Osteoblast (primary cell): Measurements from ENCODE around the gene ZNF749. TPM values are rescaled to one million over a fixed set of nuclear protein-coding genes. Genes with fewer than 3 reads are reported as not detected.

Experiments used
- DNase-seq: peaks from one replicate; pipeline ENCODE4 v3.0.0; 2011; ENCODE audit warnings: low spot score, mixed read lengths; ENCODE audit not compliant: insufficient read length; ENCODE audit errors: missing footprints
- H2AFZ ChIP-seq: 2 replicates; pipeline ENCODE4 v1.6.0; 2011; ENCODE audit warnings: mild to moderate bottlenecking, low read length
- H3K27ac ChIP-seq: 2 replicates; pipeline ENCODE4 v1.5.1; 2011; ENCODE audit warnings: mild to moderate bottlenecking, low read depth, low read length, moderate library complexity
- H3K27me3 ChIP-seq: 2 replicates; pipeline ENCODE4 v1.6.0; 2012; ENCODE audit warnings: mild to moderate bottlenecking, control low read depth, inconsistent platforms, low read length, moderate library complexity; ENCODE audit not compliant: insufficient read depth
- H3K36me3 ChIP-seq: 2 replicates; pipeline ENCODE4 v1.5.1; 2011; ENCODE audit warnings: mild to moderate bottlenecking, low read length, control low read depth, moderate library complexity; ENCODE audit not compliant: insufficient read depth
- H3K4me1 ChIP-seq: 2 replicates; pipeline ENCODE4 v1.5.1; 2011; ENCODE audit warnings: mild to moderate bottlenecking, low read length, control low read depth, moderate library complexity; ENCODE audit not compliant: insufficient read depth
- H3K4me2 ChIP-seq: 2 replicates; pipeline ENCODE4 v1.6.0; 2011; ENCODE audit warnings: mild to moderate bottlenecking, low read length; ENCODE audit not compliant: insufficient read depth
- H3K4me3 ChIP-seq: fragments of 200-600 bp; sonication (generic); 3 replicates; pipeline ENCODE4 v1.5.1; 2012; ENCODE audit warnings: mild to moderate bottlenecking, low read length, inconsistent platforms; ENCODE audit not compliant: insufficient read depth
- H3K79me2 ChIP-seq: 2 replicates; pipeline ENCODE4 v1.6.0; 2012; ENCODE audit warnings: mild to moderate bottlenecking, low read length, control low read depth, inconsistent platforms; ENCODE audit not compliant: insufficient read depth
- H3K9me3 ChIP-seq: 2 replicates; pipeline ENCODE4 v1.5.1; 2011; ENCODE audit warnings: low read depth, low read length, control low read depth
- H4K20me1 ChIP-seq: 2 replicates; pipeline ENCODE4 v1.6.0; 2012; ENCODE audit warnings: mild to moderate bottlenecking, low read length, control low read depth; ENCODE audit not compliant: insufficient read depth
- total RNA-seq: library from RNA; depleted of rRNA; stranded (reverse); fragments of >200 nt; gene quantifications from 2 replicates; pipeline ENCODE4 v1.2.3, GENCODE V29; 2012
- TF ChIP-seq, protein P1 (sequence below): IDR thresholded peaks from 2 replicates; pipeline ENCODE4 v1.5.1; 2011; ENCODE audit warnings: mild to moderate bottlenecking, low read depth, low read length, moderate library complexity; ENCODE audit errors: extremely low read depth

The ZNF749 gene
- total RNA-seq, 1 donor = 8.7 TPM

DNA sequence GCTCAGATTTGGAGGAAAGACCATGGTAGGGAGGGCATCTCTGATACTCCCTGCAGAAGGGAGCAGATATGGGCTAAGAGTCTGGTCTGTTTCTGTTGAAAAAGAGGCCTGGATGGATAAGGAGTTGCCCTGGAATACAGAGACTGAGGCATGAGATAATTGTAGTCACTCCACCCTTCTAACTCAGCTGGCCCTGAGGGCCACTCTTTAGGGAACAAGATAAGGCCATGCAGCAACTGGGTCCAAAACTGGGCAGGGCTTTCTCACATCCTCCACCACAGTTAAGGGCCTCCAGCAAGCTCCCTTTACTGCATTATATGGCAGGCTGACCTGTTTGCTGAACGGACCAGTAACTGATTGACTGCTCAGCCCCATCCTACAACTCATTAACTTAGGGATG lies 1.3 kb downstream of the ZNF749 start:
- peak overlapping the region; percentile 74 for H3K4me3 ChIP-seq
- H3K27ac ChIP-seq = no peak overlapping the region
- H3K79me2 ChIP-seq = peaks cover 50% of the 10 kb centered on the region
- no peaks in the 10 kb centered on the region for H4K20me1 ChIP-seq
- peaks cover 6% of the 10 kb centered on the region for H3K4me1 ChIP-seq
- H3K9me3 ChIP-seq = no peaks in the 10 kb centered on the region
- DNase-seq = peak; percentile 41
- H3K27me3 ChIP-seq = no peaks in the 10 kb centered on the region
- H2AFZ ChIP-seq = no peak overlapping the region
- peak overlapping the region; percentile 91 for H3K4me2 ChIP-seq
- H3K36me3 ChIP-seq = peaks cover 4% of the 10 kb centered on the region
- TF ChIP-seq, protein P1, sequence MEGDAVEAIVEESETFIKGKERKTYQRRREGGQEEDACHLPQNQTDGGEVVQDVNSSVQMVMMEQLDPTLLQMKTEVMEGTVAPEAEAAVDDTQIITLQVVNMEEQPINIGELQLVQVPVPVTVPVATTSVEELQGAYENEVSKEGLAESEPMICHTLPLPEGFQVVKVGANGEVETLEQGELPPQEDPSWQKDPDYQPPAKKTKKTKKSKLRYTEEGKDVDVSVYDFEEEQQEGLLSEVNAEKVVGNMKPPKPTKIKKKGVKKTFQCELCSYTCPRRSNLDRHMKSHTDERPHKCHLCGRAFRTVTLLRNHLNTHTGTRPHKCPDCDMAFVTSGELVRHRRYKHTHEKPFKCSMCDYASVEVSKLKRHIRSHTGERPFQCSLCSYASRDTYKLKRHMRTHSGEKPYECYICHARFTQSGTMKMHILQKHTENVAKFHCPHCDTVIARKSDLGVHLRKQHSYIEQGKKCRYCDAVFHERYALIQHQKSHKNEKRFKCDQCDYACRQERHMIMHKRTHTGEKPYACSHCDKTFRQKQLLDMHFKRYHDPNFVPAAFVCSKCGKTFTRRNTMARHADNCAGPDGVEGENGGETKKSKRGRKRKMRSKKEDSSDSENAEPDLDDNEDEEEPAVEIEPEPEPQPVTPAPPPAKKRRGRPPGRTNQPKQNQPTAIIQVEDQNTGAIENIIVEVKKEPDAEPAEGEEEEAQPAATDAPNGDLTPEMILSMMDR = no peak

DNA sequence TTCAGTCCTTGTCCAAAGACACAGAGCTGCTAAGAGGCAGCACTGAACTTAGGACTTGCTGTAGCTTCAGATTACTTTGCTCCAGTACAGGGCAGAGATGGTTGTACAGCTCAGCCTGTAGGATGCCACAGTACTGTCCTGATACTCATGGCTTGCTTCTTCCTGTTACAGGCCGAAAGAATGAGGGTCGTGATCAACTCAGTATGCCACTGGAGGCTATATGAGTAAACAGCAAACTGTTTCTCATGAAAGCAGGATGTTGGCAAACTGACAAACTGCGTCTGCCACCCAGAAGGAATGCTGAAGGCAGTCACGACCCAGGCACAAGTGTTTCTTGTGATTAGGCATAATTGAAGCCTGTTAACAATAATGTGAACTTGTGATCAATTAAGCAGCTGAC lies 2.8 kb downstream of the ZNF749 start:
- H3K4me1 ChIP-seq = peaks cover 6% of the 10 kb centered on the region
- H3K36me3 ChIP-seq = peaks cover 4% of the 10 kb centered on the region
- no peak for DNase-seq
- no peaks in the 10 kb centered on the region for H4K20me1 ChIP-seq
- H3K27me3 ChIP-seq = no peaks in the 10 kb centered on the region
- TF ChIP-seq, protein P1 = no peak
- H3K4me2 ChIP-seq = no peak overlapping the region
- H3K4me3 ChIP-seq = no peak overlapping the region
- no peak overlapping the region for H3K27ac ChIP-seq
- peaks cover 61% of the 10 kb centered on the region for H3K79me2 ChIP-seq
- no peak overlapping the region for H2AFZ ChIP-seq
- H3K9me3 ChIP-seq = peaks cover under 1% of the 10 kb centered on the region

DNA sequence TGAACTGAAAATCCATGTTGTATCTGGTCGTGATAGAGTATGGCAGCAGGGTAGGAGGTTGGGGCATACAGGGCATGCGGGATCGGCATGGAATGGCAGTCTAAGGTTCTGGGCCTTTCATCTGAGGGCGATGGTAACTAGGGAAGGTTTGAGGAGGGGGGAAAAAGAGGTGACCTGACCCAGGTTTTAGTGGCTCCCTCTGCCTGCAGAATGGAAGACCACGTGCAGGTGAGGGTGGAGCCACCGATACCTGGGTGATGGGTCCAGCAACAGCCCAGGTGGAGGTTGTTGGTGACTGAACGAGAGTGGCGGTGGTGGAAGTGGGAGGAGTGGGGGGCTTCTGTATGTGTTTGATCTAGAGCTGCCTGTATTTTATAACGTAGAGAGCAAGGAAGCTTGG lies 3.8 kb downstream of the ZNF749 start:
- no peak overlapping the region for H3K4me2 ChIP-seq
- H3K27ac ChIP-seq = no peak overlapping the region
- peaks cover 14% of the 10 kb centered on the region for H3K36me3 ChIP-seq
- peaks cover 66% of the 10 kb centered on the region for H3K79me2 ChIP-seq
- H3K4me3 ChIP-seq = no peak overlapping the region
- no peaks in the 10 kb centered on the region for H3K27me3 ChIP-seq
- H4K20me1 ChIP-seq = no peaks in the 10 kb centered on the region
- H2AFZ ChIP-seq = no peak overlapping the region
- peaks cover 9% of the 10 kb centered on the region for H3K9me3 ChIP-seq
- TF ChIP-seq, protein P1 = no peak
- no peak for DNase-seq
- H3K4me1 ChIP-seq = peaks cover 6% of the 10 kb centered on the region

DNA sequence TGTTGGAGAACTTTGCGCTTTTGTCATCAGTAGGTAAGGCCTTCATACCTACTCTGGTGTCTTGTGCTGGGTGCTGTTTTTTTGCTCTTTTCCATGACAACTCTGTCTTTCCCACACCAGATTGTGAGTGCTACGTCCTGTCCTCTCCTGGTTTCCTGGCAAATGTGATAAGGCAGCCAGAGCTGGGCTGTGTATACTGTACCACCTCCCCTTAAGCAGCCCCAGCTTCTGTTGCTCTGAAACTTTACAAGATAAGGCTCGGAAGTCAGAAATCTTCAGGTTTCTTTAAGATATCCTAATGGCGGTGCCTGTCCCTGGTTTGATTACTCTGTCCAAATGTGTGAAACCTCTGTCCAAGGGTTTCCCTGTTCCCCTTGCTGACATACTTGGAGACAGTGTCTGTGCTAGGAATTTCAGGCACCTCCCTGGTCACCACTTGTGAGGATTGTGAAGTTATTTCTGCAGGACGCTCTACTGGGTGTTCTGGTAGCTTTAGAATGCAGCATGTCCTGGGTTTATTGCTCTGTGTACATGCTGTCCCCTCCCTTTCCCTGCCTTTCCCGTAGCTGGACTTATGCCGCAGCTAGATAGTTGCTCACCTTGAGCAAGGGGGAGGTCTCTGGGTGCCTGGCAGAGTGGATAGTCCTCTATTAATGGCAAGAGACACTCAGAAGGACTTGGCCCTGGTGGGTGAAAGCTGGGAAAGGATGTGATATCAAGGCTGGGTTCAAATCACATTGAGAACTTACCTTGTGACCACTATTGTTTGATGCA lies 7.0 kb downstream of the ZNF749 start:
- H3K4me1 ChIP-seq = no peaks in the 10 kb centered on the region
- no peaks in the 10 kb centered on the region for H4K20me1 ChIP-seq
- TF ChIP-seq, protein P1 = no peak
- peaks cover 20% of the 10 kb centered on the region for H3K9me3 ChIP-seq
- peaks cover 48% of the 10 kb centered on the region for H3K79me2 ChIP-seq
- H3K4me2 ChIP-seq = no peak overlapping the region
- H3K36me3 ChIP-seq = peaks cover 15% of the 10 kb centered on the region
- H3K27ac ChIP-seq = no peak overlapping the region
- H3K4me3 ChIP-seq = no peak overlapping the region
- no peaks in the 10 kb centered on the region for H3K27me3 ChIP-seq
- no peak for DNase-seq
- no peak overlapping the region for H2AFZ ChIP-seq
